ENCODE results near the gene TENM4.
A peak's percentile ranks its signal among the peaks of the same experiment; 100 is the strongest.

The TENM4 gene

DNA sequence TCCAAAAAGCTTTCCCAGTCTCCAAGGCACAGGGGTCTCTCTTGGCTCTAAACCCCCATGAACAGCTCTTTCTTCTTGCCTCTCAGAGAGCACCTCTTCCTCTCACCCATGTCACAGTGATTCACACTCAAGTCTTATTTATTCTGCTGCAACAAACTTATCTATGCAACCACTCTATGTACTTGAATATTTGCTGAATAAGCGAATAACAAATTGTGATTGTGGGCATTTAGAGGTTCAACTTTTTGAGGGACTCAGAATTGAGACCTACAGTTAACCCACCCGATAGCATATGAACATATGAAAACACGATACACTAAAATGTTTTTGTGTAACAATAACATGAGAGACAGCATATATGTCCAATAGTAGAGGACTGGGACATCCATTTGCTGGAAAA is 729.1 kb downstream of the TENM4 start:
- no peak for DNase-seq

DNA sequence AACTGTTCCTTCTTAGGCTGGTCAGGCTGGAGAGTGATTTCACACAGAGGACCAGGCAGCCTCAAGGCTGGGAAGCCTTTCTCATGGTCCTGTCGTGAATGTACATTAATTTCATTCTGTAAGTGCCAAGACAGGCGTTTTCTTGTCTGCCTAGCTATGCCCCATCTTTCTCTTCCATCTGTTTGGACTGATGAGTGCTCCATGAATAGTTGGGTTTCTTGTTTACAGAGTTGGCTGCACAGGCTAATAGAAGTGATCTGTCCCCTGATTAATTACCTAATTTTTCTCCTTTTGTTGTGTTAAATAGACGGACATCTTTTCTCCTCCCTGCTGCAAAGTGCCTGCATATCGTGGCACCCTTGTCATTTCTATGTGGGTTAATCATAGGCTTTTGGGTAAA is 730.4 kb downstream of the TENM4 start:
- DNase-seq, result no peak

DNA sequence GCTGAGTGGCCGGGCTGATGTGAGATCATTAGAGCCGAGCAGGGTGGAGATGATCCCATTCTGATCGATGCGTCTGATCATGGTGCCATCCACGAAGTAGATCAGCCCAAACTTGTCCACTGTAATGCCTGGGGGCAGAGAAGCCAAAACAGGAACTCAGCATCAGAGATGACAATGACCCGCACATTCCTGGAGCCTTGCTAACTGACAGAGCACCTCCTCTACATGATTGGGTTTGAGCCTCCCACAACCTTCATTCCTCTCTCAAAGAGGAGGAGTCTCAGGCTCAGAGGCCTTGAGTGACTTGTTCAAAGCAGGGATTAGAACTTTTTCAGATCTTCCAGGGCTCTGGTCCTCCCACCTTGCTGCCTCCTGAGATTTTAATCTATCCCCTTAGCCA is 732.4 kb downstream of the TENM4 start:
- DNase-seq, result no peak

DNA sequence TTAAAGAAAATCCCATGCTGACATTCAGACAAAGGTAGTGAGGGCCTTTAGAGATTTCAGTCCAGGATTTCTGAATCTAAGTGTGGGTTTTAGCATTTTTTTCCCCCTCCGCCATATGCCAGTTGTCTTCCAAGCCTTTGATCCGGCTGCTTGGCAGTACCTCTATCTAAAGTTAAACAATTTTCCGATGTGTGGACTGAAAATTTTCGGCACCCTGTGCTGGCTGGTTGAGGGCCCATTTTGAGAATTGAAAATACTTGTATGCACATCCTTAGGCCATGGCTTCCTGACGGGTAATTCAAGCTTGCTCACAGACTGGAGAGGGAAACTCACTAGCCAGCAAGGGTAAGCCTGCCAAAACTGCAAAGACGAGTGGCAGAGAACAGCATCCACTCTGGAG is 734.3 kb downstream of the TENM4 start:
- DNase-seq, result no peak

DNA sequence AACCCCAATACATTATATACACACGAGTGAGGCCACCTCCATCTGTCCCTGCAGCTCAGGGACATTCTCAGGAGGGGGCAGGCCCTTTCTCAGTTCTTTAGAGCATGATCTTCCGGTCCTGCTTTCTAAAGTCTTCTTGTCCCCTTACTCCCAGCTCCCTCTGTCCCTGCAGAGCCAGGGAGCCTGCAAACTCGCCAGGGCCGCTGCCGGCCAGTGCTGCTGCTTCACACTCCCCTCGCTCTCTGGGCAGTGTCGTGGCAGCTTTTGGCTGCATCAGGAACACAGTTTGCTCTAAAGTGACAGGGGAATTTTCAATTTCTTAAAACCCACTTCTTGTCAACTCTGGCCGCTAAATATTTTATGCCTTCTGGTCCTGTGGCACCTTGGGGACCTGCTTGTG is 736.0 kb downstream of the TENM4 start:
- DNase-seq, result no peak

DNA sequence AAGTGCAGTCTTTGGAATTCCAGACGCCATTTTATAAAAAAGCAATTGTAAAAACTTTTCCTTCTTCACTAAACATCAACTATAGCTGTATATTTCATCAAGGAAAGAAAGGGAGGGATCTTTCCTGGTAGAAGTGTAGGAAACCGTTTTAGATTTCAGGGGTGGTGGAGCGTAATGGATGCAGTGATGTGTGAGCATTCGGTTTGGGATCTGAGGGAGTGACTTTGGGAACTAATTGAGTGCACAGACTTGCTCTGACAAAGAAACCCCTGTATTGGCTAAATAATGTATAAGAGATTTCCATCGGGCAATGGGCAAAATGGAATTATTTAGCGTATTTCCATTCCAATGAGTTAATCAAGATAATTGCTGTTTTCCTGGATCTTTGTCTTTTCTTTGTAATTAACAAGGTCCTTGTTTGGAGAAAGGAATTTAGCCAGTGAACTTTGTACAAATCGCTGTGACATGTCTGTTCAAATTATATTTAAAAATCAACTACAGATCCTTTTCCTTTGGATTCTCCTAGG is 741.2 kb downstream of the TENM4 start:
- peak; percentile 5 for DNase-seq

DNA sequence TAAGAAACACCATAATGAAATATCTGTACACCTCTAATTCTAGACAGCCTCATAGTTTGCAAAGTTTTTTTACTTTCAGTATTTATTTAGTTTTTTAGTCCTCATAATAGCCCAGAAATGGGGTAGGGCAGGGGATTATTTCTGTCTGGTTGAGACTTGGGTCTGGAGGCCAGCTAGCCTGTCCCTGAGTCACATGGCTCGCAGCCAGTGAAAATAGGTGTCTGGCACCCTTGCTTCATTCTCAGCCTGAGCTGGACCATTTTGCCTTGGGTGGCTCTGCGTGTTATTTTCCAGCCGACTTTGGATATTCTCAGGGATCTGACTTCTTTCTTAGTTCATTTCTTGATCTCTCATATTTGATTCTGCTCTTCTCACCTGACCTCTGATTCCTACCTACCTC is 742.2 kb downstream of the TENM4 start:
- peak; percentile 53 for DNase-seq

DNA sequence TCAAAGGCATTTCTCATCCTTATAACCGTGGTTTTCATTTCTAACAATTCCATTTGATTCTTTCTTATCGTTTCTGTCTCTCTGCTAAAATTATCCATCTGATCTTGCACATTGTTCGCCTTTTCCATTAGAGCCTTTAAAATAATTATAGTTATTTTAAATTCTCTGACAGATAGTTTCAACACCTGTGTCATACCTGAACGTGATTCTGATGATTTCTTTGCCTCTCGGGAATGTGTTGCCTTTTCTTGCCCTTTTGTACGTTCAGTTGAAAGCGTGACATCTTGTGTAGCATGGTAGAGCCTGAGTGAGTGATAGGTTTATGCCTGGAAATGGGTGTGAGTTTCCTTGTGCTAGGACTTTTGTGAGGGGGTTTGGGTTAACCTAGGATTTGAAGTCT is 744.7 kb downstream of the TENM4 start:
- no peak for DNase-seq

DNA sequence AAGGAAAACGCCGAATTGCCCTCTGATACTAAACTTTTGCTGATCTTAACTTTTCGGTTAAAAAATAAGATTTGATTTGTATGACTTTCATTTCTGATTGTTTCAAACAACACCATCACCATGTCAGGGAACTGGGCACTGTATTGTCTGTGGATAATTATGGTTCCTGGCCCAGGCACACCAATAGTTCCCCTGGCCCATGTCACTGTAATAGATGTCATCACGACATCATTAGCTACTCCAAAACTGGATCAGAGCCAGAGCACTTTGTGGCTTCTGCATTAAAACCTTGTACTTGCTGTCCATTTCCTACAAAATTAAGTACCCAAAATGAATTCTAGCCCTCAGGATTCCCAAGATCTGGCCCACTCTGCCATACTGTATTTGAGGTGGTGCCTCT is 746.7 kb downstream of the TENM4 start:
- no peak for DNase-seq

DNA sequence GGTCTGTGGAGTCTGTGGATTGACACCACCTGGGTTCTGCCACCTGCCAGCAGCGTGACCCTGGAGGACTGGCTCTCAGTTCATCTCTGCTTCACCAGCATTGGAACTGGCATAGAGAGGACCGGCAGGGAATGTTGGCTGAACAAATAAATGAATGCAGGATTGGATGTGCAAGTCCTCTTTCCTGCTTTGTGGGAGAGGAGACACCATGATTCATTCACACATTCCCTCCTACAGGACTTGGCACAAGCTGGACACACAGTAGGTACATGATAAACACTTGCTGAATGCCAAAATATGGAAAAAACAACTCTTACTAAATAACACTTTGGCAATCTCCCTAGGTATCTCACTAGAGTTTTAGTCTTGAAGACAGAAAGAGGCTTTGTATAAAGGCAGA is 749.6 kb downstream of the TENM4 start:
- DNase-seq, result no peak

DNA sequence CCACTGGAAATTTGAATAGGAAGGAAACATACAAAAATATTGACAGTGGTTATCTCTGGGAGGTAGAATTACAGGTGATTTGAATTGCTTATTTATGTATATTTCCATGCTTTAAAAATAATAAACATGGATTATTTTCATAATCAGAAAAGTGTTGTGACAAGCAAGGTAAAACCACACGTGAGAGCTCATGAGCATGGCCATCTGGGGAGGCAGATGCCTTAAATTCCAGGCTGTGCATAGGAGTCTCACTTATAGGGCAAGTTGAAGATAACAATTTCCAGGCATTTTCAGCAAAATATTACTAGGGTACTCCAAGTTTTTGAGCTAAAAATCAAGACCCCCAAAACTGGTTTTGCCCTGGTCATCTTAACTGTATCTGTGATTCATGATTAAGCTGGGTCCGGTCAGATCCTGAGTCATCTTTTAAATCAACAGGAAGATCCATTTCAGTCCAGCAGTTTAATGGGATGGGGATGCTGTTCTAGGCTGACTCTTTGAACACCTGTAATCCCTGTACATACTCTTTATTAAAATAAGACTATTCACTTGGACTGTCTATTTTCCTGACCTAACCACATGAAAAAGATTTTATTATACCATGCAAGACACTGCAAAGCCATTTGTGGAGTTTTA is 750.4 kb downstream of the TENM4 start:
- DNase-seq, result no peak

DNA sequence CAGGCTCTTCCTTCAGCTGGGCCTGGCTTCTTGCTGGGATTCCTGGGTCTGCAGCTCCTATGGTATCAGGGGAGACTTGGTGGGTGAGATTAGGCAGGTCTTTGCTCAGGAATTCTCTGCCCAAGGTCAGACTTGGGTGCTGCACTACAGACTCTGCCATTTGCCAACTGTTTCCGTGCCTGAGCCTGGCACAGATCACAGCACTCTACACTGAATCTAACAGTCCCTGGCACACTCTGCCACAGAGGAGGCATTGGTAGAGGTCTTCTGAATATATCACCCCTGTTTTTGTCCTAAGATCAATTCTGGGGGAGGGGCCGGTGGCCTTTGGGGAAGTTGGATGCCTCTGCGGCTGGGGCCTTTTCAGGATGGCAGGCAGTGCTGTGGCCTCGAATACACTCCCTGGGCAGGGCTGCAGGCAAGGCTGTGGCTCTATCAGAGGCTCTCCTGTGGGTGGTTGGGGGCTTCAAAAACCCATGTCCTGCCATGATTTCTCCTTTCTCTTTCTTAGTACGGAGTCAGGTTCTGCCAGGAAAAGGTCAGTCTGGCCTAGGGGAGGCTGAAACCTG is 751.2 kb downstream of the TENM4 start:
- DNase-seq, result no peak

DNA sequence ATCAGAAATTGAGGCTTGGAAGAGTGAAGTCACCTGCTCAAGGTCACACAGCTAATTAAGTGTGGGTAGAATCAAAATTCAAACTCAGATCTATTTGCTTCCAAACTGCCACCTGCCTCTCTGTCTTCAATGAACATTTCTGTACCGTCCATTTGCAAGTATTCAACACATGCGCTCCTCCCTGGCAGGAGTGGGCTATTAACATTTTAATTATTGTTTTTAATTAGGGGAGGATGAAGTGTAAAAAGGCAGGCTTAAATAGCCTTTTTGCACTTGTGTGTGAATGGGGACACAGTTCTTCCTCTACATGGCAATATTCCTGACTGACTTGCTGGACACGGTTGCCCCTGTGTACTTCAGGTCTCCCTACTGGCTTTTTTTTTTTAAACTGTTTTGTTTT is 751.7 kb downstream of the TENM4 start:
- no peak for DNase-seq

DNA sequence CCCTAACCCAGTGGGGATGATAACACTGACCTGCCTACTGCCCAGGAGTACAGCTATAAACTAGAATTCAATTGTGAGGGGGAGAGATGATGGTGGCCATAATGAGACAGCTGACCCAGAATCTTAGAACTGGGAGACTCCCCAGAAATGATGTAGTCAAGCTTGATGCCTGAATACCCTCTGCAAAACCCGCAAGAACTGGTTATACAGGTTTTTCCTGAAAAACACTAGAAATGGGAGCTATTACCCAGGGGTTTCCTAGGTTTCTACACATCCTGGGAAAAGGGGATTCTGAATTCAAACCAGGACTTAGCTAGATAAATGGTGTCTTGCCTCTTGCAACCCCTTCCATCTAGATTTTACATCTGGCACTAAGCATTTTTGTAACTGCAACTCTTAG is 752.4 kb downstream of the TENM4 start:
- DNase-seq, result no peak

DNA sequence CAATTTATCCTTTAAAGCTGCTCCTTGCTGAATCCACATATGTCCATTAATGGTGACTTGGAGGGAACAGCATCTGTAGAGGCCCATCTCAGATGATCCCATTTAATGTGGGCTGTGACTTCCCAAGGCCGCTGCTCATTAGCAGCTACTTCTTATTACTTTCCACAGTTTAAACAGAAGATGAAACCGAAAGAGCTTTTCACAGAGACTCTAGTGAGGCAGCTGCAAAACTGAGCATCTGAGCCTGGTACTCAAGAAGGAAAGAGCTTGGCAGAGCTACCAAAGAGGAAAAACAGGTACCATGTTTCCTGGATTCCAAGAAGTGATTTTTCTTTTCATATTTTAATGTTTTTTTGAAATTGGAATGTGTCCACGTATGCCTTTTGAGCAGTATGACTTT is 755.7 kb downstream of the TENM4 start:
- no peak for DNase-seq

DNA sequence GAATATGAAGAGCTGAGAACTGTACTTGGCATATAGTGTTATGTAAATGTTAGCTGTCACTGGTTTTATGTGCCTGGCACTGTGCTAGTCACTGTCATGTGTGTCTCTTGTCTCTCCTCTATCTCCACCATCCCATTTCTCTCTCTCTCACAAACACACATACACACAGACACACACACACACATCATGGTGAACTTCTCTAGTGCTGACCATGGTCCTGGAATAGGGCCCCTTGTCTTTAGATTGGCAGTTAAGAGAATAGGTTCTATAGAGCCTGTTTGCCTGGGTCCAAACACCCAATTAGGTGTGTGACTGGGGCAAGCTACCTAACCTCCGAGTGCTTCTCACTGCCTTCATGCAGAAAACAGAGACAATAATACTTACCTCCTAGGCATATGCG is 756.5 kb downstream of the TENM4 start:
- DNase-seq, result no peak

DNA sequence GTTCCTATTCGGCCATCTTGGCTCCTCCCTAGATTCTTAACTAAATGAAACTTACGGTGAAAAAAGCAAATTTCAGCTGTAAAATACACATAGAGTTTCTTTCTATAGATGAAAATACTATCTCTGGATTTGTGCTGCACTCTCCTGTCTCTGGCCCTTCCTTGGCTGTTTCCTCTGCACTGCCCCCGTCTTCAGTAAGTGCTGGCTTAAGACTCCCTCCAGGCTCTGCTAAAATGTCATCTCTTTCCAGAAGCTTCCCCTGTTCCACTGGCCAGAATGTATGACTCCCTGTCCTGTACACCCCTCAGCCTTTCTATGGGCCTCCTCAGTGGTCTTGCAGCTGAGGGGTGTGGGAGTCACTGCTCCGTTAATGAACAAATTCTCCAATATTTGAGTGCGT is 757.1 kb downstream of the TENM4 start:
- DNase-seq, result no peak

DNA sequence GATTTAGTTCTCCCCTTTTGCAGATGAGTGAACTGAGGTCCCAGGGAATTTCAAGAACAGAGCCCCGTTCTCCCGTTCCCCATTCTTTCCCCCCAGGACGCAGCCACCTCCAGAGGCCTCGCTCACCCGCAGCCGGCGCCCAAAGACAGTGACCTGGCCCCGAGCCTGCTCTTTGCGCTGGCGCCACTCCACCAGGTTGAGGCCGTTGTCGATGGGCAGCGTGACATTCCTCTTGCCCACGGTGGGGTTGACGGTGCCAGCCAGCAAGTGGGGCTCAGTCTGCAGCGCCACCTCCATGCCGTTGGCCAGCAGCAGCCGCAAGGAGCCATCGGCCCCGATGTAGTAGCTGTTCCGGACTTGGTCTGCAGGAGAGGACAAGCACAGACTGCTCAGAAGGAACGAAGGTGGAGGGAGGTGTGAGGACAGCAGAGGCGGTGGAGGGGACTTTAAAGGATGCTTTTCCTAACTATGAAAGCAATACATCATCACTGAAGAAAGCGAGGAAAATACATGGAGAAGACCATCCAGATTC is 764.7 kb downstream of the TENM4 start:
- no peak for DNase-seq

DNA sequence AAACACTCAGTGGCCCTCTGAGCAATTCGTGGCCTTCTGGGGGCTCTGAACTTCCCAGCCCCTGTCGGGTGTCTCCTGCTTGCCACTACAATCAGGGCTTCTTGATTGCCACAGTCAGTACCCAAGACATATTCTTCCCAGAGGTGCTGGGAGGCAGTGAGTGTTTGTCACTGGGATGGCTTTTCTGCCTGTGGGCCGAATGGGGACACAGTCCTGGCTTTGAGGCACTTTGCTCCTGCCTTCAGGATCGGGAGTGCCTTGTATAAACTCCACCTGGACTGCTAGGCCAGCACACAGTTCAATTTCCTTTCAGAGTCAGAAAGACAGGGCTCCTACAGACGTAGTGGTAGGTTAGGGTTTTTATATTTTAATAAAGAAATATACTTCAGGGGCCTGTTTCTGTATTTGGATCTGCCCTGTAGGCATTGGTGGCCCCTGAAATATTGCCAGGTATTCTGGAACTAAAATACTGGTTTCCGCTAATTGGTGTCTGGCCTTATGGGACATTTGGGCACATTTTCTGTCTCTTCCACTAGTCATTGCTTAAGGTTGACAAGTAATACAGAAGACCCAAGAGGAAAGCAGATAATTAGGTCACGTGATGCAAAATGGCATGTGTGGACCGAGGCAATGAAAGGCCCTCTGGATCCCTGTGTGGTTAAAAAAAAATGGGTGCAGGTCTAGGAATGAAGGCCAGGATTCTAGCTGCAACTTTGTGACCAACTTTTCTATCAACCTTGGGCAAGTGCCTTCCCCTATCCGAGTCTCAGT is 767.8 kb downstream of the TENM4 start:
- no peak for DNase-seq

DNA sequence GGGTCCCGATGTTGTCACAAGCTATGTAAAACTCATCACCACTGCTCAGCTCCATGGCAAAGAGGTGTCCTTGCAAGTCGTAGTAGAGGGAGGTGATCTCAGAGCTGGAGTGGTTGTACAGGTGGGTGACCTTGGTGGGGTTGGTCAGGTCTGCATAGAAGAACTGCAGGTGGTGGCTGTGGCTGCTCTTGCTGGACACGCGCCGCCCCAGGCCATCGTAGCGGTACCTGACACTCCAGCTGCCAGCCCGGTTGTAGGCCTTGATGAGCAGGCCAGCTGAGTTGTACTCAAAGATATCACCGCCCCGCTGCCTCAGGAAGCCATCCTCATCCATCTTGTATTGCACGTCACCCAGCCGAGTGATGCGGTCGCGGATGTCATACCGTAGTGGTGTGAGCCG is 771.6 kb downstream of the TENM4 start:
- no peak for DNase-seq

DNA sequence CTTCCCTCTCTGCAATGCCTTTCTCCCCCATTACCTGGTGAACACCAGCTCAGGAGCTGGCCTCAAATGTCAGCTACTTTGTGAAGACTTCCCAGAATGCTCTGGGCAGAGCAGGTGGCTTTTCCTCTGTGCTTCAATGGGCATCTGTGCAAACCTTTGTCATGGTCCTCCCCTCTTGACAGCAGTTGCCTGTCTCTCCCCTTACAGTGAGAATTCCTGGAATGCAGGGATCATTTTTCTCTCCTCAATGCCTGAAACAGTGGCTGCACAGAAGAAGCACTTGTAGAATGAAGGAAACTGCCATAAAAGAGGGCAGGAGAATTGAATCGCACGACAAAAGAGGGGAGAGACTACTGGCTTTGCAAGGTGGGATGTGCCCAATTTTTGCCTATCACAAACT is 773.4 kb downstream of the TENM4 start:
- no peak for DNase-seq

DNA sequence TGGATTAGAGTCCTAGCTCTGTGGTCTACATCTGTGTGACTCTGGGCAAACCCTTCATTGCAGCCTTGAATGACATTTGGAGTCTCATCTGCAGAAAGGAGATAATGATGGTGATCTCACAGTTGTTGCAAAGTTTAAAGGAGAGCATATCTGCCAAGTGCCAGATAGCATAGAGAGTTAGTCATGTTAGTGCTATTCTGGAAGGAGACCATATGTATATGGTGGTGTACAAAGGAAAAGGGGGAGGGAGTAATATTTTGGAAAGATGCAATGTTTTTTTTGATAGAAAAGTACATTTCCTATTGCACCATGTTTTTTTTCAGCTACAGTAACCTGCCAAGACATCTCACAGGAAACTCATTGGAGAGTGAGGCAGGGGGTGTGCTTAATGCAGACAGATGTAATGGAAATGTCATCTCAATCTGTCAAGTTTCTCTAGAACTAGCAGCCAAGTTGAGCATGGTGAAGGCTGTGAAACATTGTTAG is 774.1 kb downstream of the TENM4 start:
- DNase-seq, result no peak

DNA sequence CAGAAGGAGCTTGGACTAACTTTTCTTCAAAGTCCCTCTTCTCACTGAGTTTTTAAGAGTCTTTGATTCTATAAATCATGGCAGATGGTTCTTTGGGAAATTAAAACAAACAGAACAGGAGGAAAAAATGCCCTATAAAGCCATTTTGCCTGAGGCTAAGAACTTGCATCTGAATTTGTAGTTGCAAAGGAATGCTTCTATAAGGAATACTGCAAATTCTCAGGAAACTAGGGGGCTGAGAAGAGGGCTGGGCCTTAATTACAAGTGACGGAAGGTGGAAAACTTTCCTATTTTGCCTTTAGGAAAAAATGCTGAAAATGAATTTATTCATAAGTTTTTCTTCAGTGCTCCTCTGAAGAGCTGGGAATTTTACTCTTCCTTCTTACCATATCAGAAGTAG is 776.2 kb downstream of the TENM4 start:
- no peak for DNase-seq

DNA sequence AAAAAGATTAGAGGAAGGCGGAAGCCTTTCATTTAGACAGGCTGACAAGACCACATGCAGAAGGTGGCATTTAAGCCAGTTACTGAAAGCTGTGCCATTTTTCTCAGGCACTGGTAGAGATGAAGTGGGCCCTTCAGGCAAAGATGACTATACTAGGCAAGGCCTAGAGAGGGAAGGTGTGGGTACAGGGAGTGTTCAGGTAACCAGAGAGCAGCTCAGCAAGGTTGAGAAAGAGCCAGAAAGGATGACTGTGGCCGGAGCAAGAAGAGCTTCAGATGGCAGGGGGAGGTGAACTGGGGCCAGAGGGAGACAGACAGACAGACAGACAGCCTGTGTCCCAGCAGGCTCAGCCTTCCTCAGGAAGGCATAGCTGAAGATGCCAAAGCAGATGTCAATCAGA is 778.0 kb downstream of the TENM4 start:
- DNase-seq, result no peak
